HG03575 (cell line): Measurements from ENCODE around the gene PGAP3.

Experiments used
- ATAC-seq: cut with Tn5 transposase; IDR thresholded peaks from one replicate; pipeline ENCODE4 v1.9.1; 2021; ENCODE audit not compliant: unreplicated experiment, insufficient number of reproducible peaks, low FRiP score; ENCODE audit errors: extremely low read depth

Gene PGAP3

DNA sequence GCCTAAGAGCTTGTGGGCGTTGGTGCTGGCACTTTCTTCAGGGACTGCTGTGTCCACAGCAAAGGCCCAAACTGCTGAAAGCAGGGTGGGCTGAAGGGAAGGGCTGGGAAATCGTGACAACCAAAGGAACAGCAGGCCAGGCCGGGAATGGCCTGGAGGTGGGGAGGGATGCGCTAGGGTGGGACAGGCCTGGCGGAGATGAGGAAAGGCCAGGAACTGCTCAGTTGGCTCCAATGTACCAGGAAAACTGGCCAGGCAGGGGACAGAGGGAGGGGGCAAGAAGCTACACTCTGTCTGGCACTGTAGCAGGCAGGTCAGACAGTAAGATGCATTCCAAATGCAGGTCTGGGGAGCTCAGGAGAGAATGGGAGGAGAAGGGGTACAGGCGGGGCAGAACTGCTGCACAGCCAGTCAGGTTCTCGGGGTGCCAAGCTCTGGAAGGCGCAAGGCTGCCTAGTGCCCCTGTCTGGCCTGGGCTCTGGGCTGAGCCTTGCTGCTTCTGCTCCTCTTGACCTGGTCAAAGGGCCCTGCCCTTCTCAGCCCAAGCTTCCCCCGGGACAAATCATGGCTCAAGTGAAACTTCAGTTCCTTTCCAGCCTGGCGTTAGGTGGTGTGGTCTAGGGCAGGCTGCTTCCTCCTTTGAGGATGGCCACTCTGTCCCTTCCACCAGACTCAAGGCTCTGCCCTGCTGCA lies 12.3 kb downstream of the PGAP3 start:
- ATAC-seq, result no peak

DNA sequence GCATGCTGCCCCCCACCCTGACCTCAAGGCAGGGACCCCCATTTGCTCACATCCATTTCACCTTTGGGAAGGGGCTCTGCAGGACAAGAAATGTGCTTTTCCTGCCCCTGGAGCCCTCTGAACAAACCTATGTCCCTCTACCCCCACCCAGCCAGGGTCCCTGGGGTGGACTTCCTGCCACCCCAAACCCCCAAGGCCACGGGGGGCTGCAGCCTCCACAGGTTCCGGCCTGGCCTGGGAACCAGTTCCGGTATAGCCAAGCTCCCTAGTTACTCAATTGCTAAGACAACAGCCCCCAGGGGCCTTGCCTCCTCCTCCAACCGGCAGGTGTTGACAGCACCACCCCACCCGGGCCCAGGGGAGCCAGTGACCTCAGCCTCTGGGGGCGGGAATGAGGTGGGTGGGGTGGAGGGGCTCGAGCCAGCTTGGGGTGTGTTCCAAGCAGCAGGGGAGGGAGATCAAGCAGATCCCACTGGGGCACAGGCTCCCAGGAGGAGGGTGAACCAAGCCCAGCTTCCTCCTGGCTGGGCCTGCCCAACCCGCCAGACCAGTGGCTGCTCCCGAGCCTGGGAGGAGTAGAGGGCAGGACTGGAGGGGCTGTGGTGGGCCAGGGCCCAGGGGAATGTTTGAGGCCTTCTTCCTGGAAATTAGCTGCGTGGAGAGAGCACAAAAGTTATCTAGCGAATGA lies 13.0 kb downstream of the PGAP3 start:
- ATAC-seq, result no peak

DNA sequence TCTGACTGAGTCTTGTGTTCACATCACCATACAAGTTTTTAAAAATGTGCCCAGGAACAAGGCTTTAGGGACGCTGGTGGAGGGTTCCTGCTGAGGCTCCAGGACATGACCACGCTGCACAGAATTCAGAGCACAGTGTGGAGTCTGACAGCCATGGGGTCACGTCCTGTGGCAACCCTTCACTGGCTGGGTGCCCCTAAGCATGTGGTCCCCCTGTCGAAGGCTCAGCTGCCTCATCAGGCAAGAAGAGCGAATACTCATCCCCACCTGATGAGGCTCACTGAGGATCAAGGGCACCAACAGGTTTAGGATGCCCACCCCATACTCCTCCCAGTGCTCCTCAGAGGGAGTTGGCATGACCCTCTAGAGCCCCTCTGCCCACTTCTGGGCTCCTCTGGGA lies 13.7 kb downstream of the PGAP3 start:
- no peak for ATAC-seq

DNA sequence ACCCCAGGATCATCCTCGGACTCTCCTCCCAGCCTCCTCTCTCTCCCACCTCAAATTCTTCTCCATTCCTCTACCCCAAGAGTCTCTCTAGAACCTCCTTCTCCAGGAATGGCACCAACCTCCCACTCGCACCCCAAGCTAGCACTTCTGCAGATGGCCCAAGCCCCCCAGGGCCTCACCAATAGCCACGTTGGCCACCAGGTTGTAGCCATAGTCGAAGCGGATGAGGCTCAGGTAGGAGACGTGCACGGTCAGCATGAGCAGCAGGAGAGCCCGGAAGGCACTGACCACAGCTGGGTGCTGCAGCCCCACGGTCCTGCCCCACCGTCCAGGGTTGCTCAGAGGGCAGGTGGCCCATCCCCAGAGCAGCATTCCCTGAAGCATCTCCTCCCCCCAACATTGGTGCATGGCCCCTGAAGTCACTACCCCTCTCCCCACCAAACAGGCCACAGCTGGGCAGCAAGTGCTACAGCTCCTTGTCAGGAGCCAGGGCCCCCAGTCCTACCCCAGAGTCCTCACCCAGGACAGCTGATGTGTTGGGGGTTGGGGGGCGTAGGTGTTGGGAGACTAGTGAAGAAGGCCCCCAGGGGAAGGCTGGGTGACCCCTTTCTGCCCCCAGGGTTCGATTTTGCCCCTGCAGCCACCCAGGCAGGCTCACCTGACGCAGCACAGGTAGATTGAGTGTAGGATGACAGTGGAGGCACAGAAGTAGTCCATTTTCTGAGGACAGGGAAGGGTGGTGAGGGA lies 14.3 kb downstream of the PGAP3 start:
- ATAC-seq, result no peak

DNA sequence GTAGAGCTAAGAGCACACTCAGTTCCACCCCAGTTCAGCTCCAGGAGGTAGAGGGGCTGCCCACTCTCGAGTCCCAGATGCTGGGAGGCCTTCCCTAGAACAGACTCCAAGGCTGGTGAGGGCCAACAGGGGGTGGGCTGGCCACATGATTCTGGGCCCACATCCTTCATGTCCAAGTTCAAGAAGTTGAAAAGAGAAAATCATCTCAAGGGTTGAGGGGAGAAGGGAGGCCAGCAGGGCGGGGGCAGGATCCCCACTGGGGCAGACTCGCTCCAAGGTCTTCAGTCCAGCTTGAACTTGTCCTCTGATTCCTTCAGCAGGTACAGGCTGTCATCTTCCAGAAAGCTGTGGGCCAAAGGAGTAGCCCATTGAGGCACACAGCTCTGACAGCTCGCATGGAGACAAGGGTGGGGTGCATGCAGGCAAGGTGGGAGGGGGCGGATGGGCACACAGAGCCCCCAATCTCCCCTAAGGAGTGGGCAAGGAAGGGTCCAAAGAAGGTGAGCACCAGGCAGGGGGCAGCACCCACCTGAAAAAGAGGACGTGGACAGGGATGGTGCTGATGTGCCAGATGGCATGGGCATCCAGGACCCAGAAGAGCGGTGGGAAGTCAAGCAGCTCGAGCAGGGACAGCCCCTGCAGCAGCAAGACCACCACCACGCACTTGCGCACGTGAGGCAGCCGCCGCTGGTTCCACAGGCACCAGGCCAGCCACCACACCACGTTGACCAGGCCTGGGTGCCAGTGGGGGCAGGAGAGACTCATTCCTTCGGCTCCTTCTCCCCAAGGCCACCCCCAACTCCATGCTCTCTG lies 15.1 kb downstream of the PGAP3 start:
- no peak for ATAC-seq

DNA sequence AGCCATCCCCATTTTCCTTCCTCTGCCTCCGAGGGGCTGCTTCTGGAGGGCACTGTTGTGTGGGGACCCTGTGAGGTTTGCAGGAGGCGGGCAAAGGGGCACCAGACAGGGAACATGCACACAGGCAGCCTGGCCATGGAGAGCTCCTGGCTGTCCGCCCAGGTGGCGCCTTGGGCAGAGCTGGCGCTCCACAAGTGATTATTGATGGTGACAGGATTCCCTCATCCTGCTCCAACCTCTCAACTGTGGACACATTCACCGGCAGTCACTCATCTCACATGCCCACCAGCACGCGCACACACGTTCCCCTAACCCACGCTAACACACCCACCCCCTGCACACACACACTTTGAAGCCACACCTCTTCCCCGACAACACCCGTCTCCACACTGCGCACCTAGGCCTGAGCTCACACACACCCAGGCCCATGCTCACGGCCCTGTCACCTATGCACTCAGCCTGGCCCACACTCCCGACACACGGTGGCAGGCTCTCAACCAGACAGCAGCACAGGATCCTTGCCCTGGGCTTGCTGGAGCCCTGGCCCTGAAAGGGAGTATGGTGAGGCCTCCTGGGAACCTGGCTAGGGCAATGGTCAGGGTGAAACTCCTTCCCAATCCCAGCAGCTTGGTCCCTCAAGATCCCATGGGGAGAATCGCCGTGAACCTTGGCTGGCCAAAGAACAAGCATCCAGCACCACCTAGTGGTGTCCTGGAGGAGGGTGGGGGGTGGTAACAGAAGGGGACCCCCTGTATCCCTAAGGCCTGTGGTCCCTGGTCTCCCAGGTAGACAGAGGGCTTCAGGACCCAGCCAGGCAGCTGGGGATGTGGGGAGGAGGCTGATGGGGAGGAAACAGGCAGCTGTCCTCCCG lies 16.0 kb downstream of the PGAP3 start:
- no peak for ATAC-seq

DNA sequence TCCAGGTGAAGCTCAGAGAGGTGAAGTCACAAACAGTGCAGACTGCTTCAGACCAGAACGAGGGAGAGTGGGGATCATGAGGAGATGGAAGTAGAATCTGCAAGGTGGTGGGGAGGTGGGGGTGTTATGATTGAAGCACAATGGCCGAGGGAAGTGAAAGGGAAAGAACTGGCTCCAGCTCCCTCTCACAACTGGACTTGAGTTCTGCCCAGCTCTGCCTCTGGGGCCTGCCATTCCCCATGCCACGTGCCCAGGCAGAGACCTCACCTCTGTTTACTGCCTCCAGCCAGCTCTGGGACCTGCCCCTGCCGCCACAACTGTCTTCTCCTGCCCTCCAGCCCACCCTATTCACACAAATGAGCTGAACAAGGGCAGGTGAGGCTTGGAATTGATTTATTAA lies 17.1 kb downstream of the PGAP3 start:
- no peak for ATAC-seq

DNA sequence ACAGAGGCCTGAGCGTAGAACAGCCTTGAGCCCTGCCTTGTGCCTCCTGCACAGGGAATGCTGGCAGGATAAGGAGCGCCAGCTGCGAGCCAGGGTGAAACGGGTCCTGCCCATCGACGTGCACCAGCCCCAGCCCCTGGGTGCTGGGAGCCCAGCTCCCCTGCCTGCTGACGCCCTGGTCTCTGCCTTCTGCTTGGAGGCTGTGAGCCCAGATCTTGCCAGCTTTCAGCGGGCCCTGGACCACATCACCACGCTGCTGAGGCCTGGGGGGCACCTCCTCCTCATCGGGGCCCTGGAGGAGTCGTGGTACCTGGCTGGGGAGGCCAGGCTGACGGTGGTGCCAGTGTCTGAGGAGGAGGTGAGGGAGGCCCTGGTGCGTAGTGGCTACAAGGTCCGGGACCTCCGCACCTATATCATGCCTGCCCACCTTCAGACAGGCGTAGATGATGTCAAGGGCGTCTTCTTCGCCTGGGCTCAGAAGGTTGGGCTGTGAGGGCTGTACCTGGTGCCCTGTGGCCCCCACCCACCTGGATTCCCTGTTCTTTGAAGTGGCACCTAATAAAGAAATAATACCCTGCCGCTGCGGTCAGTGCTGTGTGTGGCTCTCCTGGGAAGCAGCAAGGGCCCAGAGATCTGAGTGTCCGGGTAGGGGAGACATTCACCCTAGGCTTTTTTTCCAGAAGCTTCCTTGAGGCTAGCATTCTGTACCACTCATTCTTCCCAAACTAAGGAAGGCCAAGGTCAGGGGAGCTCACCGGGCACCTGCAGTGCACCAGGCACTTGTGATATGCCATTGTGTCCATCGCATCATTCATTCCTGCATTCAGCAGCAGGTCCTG lies 17.7 kb downstream of the PGAP3 start:
- ATAC-seq, result no peak

DNA sequence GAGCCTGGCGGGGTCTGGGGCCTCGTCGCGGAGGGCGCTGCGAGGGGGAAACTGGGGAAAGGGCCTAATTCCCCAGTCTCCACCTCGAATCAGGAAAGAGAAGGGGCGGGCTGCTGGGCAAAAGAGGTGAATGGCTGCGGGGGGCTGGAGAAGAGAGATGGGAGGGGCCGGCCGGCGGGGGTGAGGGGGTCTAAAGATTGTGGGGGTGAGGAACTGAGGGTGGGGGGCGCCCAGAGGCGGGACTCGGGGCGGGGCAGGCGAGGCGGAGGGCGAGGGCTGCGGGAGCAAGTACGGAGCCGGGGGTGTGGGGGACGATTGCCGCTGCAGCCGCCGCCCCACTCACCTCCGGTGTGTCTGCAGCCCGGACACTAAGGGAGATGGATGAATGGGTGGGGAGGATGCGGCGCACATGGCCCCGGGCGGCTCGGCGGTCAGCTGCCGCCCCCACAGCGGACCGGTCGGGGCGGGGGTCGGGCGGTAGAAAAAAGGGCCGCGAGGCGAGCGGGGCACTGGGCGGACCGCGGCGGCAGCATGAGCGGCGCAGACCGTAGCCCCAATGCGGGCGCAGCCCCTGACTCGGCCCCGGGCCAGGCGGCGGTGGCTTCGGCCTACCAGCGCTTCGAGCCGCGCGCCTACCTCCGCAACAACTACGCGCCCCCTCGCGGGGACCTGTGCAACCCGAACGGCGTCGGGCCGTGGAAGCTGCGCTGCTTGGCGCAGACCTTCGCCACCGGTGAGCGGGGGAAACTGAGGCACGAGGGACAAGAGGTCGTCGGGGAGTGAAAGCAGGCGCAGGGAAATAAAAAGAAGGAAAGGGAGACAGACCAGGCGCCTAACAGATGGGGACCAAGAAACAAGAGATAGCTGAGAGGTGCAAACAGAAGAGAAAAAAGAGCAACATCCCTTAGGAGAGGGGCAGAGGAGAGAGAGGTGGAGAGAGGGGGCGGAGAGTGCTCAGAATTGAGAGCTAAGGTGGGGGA lies 19.6 kb downstream of the PGAP3 start, which contains the start of gene PNMT:
TSS of gene PNMT (plus strand) at position 509 of the 980 bp plus-strand sequence. CDS start at position 532, 23 bp downstream.
- ATAC-seq, result no peak

DNA sequence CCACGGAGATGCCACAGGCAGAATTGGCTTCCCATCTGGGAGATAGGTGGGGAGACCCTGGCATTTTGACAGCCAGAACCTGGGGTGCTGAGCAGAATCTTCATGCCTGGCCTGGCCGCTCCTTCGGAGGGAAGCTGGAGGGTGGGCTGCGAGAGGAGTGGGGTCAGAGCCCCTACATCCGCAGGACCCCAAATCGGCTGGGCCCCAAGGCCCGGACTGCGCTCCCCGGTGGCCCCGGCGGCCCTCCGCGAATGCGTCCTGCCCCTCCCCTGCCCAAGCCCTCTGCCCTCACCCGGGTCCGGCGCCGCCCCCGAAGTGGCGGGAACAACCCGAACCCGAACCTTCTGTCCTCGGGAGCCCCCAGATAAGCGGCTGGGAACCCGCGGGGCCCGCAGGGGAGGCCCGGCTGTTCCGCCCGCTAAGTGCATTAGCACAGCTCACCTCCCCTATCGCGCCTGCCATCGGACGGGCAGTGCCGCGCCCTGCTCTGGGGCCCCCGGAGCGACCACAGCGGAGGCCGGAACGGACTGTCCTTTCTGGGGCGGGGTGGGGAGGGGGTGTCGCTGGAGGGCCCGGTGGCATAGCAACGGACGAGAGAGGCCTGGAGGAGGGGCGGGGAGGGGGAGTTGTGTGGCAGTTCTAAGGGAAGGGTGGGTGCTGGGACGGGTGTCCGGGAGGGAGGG lies 20.5 kb downstream of the PGAP3 start:
- ATAC-seq, result no peak

DNA sequence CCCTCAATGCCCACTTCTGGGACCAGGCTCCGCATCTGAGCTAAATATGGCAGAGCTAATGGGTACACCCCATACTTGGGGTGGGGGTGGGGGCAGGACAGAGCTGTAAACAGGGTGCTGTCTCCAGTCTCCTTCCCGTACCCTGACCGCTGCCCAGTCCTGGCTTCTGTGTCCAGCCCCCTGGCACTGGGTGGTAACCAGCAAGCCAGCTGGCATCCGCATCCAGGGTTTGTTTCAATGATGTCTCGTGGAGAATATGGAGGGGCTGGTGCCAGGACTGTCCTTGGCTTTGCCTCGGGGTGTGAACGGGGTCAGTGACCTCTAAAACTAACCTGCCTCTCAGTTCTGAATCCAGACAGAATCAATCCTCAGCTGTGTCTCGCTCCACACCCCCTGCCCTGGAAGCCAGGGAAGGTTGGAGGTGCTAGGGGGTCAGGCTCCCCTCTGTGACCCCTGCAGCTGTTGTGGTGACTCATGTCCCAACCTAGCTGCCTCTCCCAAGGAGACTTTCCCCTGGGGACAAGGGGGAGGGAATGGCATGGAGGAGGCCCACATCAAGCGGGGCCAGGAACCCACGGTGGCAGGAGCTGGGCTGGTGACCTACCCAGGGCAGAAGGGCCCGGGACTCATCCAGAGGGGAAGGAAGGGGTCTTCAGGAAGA lies 21.1 kb downstream of the PGAP3 start:
- no peak for ATAC-seq

DNA sequence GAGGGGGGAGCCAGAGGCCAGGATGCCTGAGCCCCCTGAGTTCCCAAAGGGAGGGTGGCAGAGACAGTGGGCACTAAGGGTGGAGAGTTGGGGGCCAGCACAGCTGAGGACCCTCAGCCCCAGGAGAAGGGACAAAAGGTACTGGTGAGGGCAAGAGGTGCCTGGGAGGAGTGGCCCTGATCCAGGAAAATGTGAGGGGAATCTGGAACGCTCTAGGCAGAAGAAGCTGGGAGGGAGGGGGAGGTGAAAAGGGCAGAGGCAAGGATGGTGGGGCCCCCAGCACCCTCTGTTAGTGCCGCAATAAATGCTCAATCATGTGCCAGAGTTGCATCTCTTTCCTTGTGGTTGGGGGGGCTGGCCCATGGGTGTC lies 21.6 kb downstream of the PGAP3 start:
- ATAC-seq, result no peak

DNA sequence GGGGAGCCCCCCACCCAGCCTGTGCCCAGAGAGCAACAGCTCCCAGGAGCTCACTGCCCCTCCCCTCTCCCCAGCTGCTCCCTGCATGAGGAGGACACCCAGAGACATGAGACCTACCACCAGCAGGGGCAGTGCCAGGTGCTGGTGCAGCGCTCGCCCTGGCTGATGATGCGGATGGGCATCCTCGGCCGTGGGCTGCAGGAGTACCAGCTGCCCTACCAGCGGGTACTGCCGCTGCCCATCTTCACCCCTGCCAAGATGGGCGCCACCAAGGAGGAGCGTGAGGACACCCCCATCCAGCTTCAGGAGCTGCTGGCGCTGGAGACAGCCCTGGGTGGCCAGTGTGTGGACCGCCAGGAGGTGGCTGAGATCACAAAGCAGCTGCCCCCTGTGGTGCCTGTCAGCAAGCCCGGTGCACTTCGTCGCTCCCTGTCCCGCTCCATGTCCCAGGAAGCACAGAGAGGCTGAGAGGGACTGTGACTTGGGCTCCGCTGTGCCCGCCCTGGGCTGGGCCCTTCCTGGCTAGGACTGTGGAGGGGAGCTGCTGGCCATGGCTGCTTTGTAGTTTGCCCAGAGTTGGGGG lies 22.1 kb downstream of the PGAP3 start:
- no peak for ATAC-seq

DNA sequence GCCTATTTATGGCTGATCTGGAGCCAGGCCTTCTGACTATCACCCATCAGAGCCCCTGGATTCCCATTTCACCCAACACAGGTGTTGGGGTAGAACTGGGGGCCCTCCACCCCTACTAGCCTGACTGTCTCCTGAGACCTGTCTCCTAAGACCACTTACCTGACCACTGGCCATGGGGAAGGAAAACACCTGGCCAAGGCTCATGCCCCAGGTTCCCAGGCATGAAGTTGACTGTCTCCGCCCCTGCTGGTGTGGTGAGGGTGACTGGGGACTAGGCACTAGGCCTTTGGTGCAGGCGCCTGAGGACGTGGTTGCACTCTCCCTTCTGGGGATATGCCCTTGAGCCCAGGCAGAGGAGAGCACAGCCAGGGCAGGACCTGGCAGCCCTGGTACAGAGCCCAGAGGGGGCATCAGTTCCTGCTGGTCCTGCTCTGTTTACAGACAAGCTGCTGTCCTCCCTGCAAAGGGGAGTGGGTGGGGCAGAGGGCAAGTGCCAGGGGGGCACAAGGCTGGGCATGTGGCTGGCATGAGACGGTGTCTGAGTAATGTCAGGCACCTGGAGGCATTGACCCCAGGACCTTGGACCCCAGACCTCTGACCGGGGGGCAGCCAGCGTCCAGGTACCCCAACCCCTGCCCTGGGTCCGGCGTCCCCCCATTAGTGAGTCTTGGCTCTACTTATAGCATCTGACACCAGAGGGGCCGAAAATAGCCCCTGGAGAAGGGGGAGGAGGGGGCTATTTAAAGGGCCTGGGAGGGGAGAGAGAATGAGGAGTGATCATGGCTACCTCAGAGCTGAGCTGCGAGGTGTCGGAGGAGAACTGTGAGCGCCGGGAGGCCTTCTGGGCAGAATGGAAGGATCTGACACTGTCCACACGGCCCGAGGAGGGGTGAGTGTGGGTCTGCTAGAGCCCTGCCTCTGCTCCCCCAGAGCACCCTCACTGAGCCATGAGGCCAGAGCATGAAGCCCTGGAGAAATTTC lies 23.0 kb downstream of the PGAP3 start, which contains the start of gene TCAP:
TSS of gene TCAP (plus strand) at position 769 of the 981 bp plus-strand sequence. CDS start at position 780, 11 bp downstream.
- no peak for ATAC-seq
